GM18511 (cell line): Measurements from ENCODE around the gene IGSF23.
"Not testable (repeated sequence)": the region's sequence is repeated elsewhere in the genome, so short reads cannot be mapped to it uniquely, and the experiment has no call there.

Experiments used
- ATAC-seq: cut with Tn5 transposase; IDR thresholded peaks from one replicate; pipeline ENCODE4 v1.9.1; 2021; ENCODE audit warnings: mild to moderate bottlenecking, moderate library complexity; ENCODE audit not compliant: unreplicated experiment

Gene IGSF23

GRCh38 chr19:44587963-44588770, 25.2 kb upstream of the IGSF23 start:
- no peak for ATAC-seq

- ATAC-seq: no peak
Observed at GRCh38 chr19:44588771-44589112, 24.6 kb upstream of the IGSF23 start.

GRCh38 chr19:44590245-44591059, 22.9 kb upstream of the IGSF23 start:
- ATAC-seq: no peak

- not testable (repeated sequence) for ATAC-seq
Observed at GRCh38 chr19:44591340-44591993, 21.9 kb upstream of the IGSF23 start.

- no peak for ATAC-seq
Observed at GRCh38 chr19:44592451-44592890, 20.9 kb upstream of the IGSF23 start.

GRCh38 chr19:44593294-44593693, 20.1 kb upstream of the IGSF23 start:
- ATAC-seq: no peak

GRCh38 chr19:44593866-44594266, 19.5 kb upstream of the IGSF23 start:
- not testable (repeated sequence) for ATAC-seq

- ATAC-seq: no peak
Observed at GRCh38 chr19:44596428-44597130, 16.8 kb upstream of the IGSF23 start.

- no peak for ATAC-seq
Observed at GRCh38 chr19:44597131-44597491, 16.3 kb upstream of the IGSF23 start.

GRCh38 chr19:44598355-44598754, 15.0 kb upstream of the IGSF23 start:
- ATAC-seq: no peak

GRCh38 chr19:44598880-44599279, 14.5 kb upstream of the IGSF23 start:
- no peak for ATAC-seq

GRCh38 chr19:44600466-44600865, 12.9 kb upstream of the IGSF23 start:
- no peak for ATAC-seq

- no peak for ATAC-seq
Observed at GRCh38 chr19:44602081-44602480, 11.3 kb upstream of the IGSF23 start.

GRCh38 chr19:44603201-44603945, 10.0 kb upstream of the IGSF23 start:
- no peak for ATAC-seq

GRCh38 chr19:44604241-44604640, 9.1 kb upstream of the IGSF23 start:
- ATAC-seq: no peak

GRCh38 chr19:44605547-44605946, 7.8 kb upstream of the IGSF23 start:
- no peak for ATAC-seq

- no peak for ATAC-seq
Observed at GRCh38 chr19:44607049-44607448, 6.3 kb upstream of the IGSF23 start.

- no peak for ATAC-seq
Observed at GRCh38 chr19:44607917-44608316, 5.4 kb upstream of the IGSF23 start.

GRCh38 chr19:44608391-44608821, 5.0 kb upstream of the IGSF23 start:
- ATAC-seq: no peak

GRCh38 chr19:44609219-44609618, 4.1 kb upstream of the IGSF23 start:
- ATAC-seq: no peak
